ENCODE measurements around the gene CHD3.
"Not testable (repeated sequence)": the region's sequence is repeated elsewhere in the genome, so short reads cannot be mapped to it uniquely, and the experiment has no call there.

The CHD3 gene

GRCh38 chr17:7940034-7940433 lies 51.4 kb downstream of the CHD3 start:
- no peak for DNase-seq

- no peak for DNase-seq
These were observed 52.2 kb downstream of the CHD3 start for GRCh38 chr17:7940743-7941142.

- DNase-seq, result no peak
These were observed 54.7 kb downstream of the CHD3 start for GRCh38 chr17:7943291-7943690.

GRCh38 chr17:7944326-7944725 lies 55.7 kb downstream of the CHD3 start:
- no peak for DNase-seq

GRCh38 chr17:7945651-7946050 lies 57.1 kb downstream of the CHD3 start:
- no peak for DNase-seq

- DNase-seq, result no peak
These were observed 57.9 kb downstream of the CHD3 start for GRCh38 chr17:7946441-7946840.

GRCh38 chr17:7947651-7948050 lies 59.1 kb downstream of the CHD3 start:
- no peak for DNase-seq

GRCh38 chr17:7950578-7950977 lies 62.0 kb downstream of the CHD3 start:
- DNase-seq, result no peak

GRCh38 chr17:7951143-7951792 lies 62.7 kb downstream of the CHD3 start:
- no peak for DNase-seq

- not testable (repeated sequence) for DNase-seq
These were observed 64.7 kb downstream of the CHD3 start for GRCh38 chr17:7953266-7953665.

- no peak for DNase-seq
These were observed 67.0 kb downstream of the CHD3 start for GRCh38 chr17:7955414-7956227.

GRCh38 chr17:7956228-7956965 lies 67.8 kb downstream of the CHD3 start:
- no peak for DNase-seq

GRCh38 chr17:7959503-7960253 lies 71.1 kb downstream of the CHD3 start:
- DNase-seq, result no peak

GRCh38 chr17:7961421-7961820 lies 72.8 kb downstream of the CHD3 start:
- DNase-seq, result no peak

Measured in DMS79 treated with DMSO at 0.1 percent for 48 hours (cell line).